Measurements from ENCODE around the gene TPM1.

Gene TPM1

DNA sequence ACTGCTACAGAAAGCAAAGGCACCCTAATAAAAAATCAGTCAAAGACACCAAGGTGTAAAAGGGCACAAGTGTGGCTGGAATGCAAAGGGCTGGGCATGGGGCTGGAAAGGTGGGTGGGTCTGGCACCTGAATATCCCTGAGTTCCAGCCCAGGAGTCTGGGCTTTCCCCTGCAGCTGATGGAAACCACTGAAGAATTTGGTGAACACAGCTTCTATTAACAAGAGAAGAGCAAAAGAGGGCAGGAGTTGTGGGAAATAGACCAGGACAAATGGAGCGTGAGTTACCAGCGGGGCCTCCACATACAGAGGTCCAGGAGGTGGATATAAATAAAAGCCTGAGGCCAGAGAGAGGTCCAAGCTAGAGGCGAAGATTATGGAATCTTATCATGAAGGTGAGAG lies 45.1 kb upstream of the TPM1 start:
- no peaks in the 10 kb centered on the region for H3K36me3 ChIP-seq (ENCODE audit: control insufficient read depth, insufficient read depth, low read length)
- no peaks in the 10 kb centered on the region for H3K27me3 ChIP-seq (ENCODE audit: control insufficient read depth, insufficient read depth, low read length)
- no peaks in the 10 kb centered on the region for H3K79me2 ChIP-seq
- no peak overlapping the region for H3K9ac ChIP-seq
- no peaks in the 10 kb centered on the region for H3K9me3 ChIP-seq (ENCODE audit: control insufficient read depth, low read length)
- H3K4me1 ChIP-seq: no peaks in the 10 kb centered on the region
- H2AFZ ChIP-seq: no peak overlapping the region
- H3K4me3 ChIP-seq (ENCODE audit: low read depth, low read length): no peak overlapping the region
- no peak for TF ChIP-seq CTCF (IDR thresholded peaks at IDR 0.05)
- H3K4me2 ChIP-seq (ENCODE audit: low read length): no peak overlapping the region
- no peak overlapping the region for H3K27ac ChIP-seq

GRCh38 chr15:62998262-62998890 lies 44.2 kb upstream of the TPM1 start:
- Histone ChIP-seq H3K4me1 (no peaks in the 10 kb centered on the region), H3K36me3 (ENCODE audit: control insufficient read depth, insufficient read depth, low read length) (no peaks in the 10 kb centered on the region), H3K27me3 (ENCODE audit: control insufficient read depth, insufficient read depth, low read length) (no peaks in the 10 kb centered on the region), H3K79me2 (no peaks in the 10 kb centered on the region), H3K9me3 (ENCODE audit: control insufficient read depth, low read length) (no peaks in the 10 kb centered on the region), H3K4me2 (ENCODE audit: low read length) (no peak overlapping the region), H3K9ac (no peak overlapping the region), H3K27ac (no peak overlapping the region), H3K4me3 (ENCODE audit: low read depth, low read length) (no peak overlapping the region), H2AFZ (no peak overlapping the region)
- TF ChIP-seq CTCF (IDR thresholded peaks at IDR 0.05): no peak

- Histone ChIP-seq H3K27me3 (ENCODE audit: control insufficient read depth, insufficient read depth, low read length) (no peaks in the 10 kb centered on the region), H3K79me2 (no peaks in the 10 kb centered on the region), H3K36me3 (ENCODE audit: control insufficient read depth, insufficient read depth, low read length) (no peaks in the 10 kb centered on the region), H3K4me3 (ENCODE audit: low read depth, low read length) (no peak overlapping the region), H2AFZ (no peak overlapping the region), H3K4me2 (ENCODE audit: low read length) (no peak overlapping the region), H3K27ac (no peak overlapping the region), H3K4me1 (no peaks in the 10 kb centered on the region), H3K9ac (no peak overlapping the region), H3K9me3 (ENCODE audit: control insufficient read depth, low read length) (no peaks in the 10 kb centered on the region)
- no peak for TF ChIP-seq CTCF (IDR thresholded peaks at IDR 0.05)
Observed at GRCh38 chr15:62999178-62999577, 43.4 kb upstream of the TPM1 start.

DNA sequence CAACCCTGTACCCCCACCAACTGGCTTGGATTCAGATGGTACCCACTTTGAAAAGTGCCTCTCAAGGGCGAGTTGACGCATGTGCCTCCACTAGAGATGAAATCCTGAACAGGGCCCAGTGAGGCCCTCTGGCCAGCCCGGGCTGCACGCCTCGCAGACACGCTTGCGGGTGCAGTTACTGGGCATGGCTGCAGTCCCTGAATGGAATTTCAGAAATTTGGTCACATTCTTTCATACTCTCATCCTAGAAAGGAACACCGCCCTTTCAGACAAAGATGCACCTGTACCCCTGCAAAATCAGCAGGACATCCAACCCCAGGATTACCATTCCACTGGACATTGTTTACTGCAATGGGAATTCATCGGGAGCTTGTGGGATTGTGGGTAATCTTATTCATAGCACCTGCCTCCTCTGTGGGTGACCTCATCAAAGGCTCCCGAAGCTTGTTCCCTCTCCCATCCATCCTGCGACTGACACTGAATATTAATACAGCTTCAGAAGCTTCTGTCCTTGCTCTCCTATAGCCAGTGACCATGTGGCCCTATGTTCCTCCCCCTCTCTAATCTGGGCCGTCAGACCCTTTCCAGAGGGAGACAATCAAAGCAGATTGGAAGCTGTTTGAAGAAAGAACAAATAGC lies 42.5 kb upstream of the TPM1 start:
- no peak overlapping the region for H3K27ac ChIP-seq
- no peaks in the 10 kb centered on the region for H3K9me3 ChIP-seq (ENCODE audit: control insufficient read depth, low read length)
- no peaks in the 10 kb centered on the region for H3K4me1 ChIP-seq
- no peaks in the 10 kb centered on the region for H3K27me3 ChIP-seq (ENCODE audit: control insufficient read depth, insufficient read depth, low read length)
- no peak overlapping the region for H3K4me3 ChIP-seq (ENCODE audit: low read depth, low read length)
- H3K4me2 ChIP-seq (ENCODE audit: low read length): no peak overlapping the region
- no peak overlapping the region for H3K9ac ChIP-seq
- no peaks in the 10 kb centered on the region for H3K36me3 ChIP-seq (ENCODE audit: control insufficient read depth, insufficient read depth, low read length)
- H2AFZ ChIP-seq: no peak overlapping the region
- TF ChIP-seq CTCF (IDR thresholded peaks at IDR 0.05): no peak
- H3K79me2 ChIP-seq: no peaks in the 10 kb centered on the region

DNA sequence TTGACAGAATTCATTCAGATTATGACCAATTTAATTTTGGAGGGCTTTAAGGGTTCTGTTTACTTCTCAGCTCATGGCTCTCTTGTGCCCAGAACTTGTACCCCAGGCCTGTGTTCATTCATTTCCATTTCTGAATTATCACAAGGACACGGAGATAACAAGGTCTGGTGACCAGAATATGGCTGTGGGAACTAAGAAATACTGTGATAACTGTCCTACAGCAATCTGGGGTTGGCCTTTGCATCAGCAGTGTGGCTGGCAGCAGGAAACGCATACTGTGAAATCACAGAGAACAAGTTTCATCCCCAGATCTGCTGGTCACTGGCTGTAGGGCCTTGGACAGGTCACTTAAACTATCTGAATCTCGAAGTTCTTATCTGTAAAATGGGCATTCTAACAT lies 41.8 kb upstream of the TPM1 start:
- H3K4me3 ChIP-seq (ENCODE audit: low read depth, low read length): no peak overlapping the region
- H3K27me3 ChIP-seq (ENCODE audit: control insufficient read depth, insufficient read depth, low read length): no peaks in the 10 kb centered on the region

More for the DNA sequence above, 41.8 kb upstream of the TPM1 start:
- H3K79me2 ChIP-seq: no peaks in the 10 kb centered on the region
- no peak overlapping the region for H2AFZ ChIP-seq
- no peak overlapping the region for H3K27ac ChIP-seq
- H3K9ac ChIP-seq: no peak overlapping the region
- H3K4me1 ChIP-seq: no peaks in the 10 kb centered on the region
- H3K9me3 ChIP-seq (ENCODE audit: control insufficient read depth, low read length): no peaks in the 10 kb centered on the region
- no peaks in the 10 kb centered on the region for H3K36me3 ChIP-seq (ENCODE audit: control insufficient read depth, insufficient read depth, low read length)
- no peak for TF ChIP-seq CTCF (IDR thresholded peaks at IDR 0.05)
- H3K4me2 ChIP-seq (ENCODE audit: low read length): no peak overlapping the region
